ENCODE results near the gene KDM3A. TPM values are rescaled to one million over a fixed set of nuclear protein-coding genes. Genes with fewer than 3 reads are reported as not detected.

Gene KDM3A
- polyA plus RNA-seq, 1 experiment, result 33.0 TPM

DNA sequence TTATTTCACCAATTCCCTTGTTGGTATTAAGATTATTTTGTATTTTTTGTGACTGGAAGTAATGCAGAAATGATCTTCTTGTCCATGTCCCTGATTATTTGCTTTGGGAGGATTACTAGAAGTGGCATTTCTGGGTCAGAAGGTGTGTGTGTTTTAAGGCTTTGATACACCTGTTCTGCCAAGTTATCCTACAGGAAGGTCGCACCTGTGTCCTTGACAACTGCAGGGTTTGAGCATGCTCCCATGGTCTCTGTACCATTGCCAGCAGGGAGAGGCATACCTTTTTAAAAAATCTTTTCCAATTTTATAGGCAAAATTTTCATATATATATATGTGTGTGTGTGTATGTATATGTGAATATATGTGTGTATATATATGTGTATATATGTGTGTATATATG lies 29.7 kb downstream of the KDM3A start:
- Histone ChIP-seq H3K9me3 (ENCODE audit: control insufficient read depth, insufficient read depth, low read length) (no peaks in the 10 kb centered on the region), H3K27me3 (ENCODE audit: control insufficient read depth, insufficient read depth, low read length) (no peaks in the 10 kb centered on the region), H3K4me3 (ENCODE audit: low read depth, low read length) (no peak overlapping the region), H3K27ac (ENCODE audit: low read depth, low read length) (no peak overlapping the region)
- DNase-seq (ENCODE audit: low read depth, low spot score), result no peak
- ChIA-PET CTCF (no interaction called here), POLR2A (no interaction called here)
- TF ChIP-seq, protein P1, sequence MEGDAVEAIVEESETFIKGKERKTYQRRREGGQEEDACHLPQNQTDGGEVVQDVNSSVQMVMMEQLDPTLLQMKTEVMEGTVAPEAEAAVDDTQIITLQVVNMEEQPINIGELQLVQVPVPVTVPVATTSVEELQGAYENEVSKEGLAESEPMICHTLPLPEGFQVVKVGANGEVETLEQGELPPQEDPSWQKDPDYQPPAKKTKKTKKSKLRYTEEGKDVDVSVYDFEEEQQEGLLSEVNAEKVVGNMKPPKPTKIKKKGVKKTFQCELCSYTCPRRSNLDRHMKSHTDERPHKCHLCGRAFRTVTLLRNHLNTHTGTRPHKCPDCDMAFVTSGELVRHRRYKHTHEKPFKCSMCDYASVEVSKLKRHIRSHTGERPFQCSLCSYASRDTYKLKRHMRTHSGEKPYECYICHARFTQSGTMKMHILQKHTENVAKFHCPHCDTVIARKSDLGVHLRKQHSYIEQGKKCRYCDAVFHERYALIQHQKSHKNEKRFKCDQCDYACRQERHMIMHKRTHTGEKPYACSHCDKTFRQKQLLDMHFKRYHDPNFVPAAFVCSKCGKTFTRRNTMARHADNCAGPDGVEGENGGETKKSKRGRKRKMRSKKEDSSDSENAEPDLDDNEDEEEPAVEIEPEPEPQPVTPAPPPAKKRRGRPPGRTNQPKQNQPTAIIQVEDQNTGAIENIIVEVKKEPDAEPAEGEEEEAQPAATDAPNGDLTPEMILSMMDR (IDR thresholded peaks at IDR 0.05; ENCODE audit: low read depth, low read length), result no peak

DNA sequence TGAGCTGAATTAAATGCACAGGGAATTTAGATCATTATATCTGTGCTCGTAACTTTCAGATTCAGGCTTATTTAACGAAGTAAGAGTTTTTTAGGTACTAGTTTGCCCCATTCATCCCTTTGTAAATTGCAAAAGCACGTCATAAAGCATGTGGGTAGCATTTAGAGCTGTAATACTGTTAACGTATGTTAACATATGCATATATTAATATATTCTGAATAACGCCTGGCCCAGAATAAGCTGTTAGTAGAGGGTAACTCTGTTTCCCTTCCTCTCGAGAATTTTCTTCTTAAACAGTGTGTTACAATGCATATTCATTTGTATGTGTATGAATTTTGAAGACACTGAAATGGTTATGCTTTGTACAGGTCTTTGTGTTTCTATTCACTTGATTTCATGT lies 30.5 kb downstream of the KDM3A start:
- Histone ChIP-seq H3K4me3 (ENCODE audit: low read depth, low read length) (no peak overlapping the region), H3K9me3 (ENCODE audit: control insufficient read depth, insufficient read depth, low read length) (no peaks in the 10 kb centered on the region), H3K27ac (ENCODE audit: low read depth, low read length) (no peak overlapping the region), H3K27me3 (ENCODE audit: control insufficient read depth, insufficient read depth, low read length) (no peaks in the 10 kb centered on the region)
- no peak for DNase-seq (ENCODE audit: low read depth, low spot score)
- TF ChIP-seq, protein P1 (IDR thresholded peaks at IDR 0.05; ENCODE audit: low read depth, low read length), result no peak
- POLR2A ChIA-PET, result no interaction called here
- CTCF ChIA-PET, result no interaction called here

DNA sequence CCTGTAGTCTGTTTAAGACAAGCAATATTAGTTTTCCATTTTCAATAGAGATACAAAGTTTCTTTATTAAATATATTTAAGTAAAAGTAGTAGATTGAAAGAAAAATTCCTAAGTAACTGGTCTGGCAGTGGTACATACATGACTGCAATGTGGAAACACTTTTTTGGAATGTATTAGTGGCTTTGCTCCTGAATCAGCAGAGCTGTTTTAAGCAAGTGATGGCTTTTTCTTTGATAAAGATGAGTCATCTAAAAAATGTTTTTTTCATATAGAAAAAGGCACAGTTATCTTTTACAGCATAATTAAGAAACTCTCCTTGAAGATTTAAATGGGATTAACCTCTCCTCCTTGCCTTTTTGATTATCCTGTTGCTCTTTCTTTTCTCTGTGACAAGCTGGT lies 34.9 kb downstream of the KDM3A start:
- DNase-seq (ENCODE audit: low read depth, low spot score), result peak; percentile 21
- H3K4me3 ChIP-seq (ENCODE audit: low read depth, low read length), result no peak overlapping the region
- POLR2A ChIA-PET, result interaction anchor here (0.6 to 1.2 kb wide), 2 partner anchors 35 to 327 kb away, joined by 4 to 7 read pairs; partner anchors contain the start of gene KDM3A
- no peaks in the 10 kb centered on the region for H3K27me3 ChIP-seq (ENCODE audit: control insufficient read depth, insufficient read depth, low read length)
- H3K9me3 ChIP-seq (ENCODE audit: control insufficient read depth, insufficient read depth, low read length), result no peaks in the 10 kb centered on the region
- no peak overlapping the region for H3K27ac ChIP-seq (ENCODE audit: low read depth, low read length)
- CTCF ChIA-PET, result interaction anchor here (1.0 to 1.8 kb wide), 2 partner anchors 18 to 255 kb away, joined by 3 to 6 read pairs; no protein-coding TSS in a partner anchor
- TF ChIP-seq, protein P1 (IDR thresholded peaks at IDR 0.05; ENCODE audit: low read depth, low read length), result no peak

DNA sequence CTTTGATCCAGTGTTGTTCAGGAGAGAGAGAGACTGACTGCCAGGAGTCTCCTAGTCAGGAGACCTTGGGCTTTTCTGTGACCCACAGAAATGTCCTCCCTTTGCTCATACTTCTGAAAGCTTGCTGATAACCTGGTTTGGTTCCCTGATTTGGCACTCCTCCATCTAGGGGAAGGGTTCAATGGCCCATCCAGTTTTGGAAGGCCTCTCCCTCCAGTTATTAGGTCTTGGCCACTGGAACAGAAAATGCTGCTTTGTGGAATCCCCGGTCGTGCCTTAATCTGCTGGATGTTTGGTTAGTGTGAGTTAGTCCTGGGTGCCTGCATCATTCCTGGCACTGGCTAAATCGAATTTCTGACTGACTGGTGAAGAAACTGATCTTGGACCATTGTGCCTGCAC lies 35.7 kb downstream of the KDM3A start:
- ChIA-PET POLR2A (interaction anchor here (1.2 kb wide), 1 partner anchor 36 kb away, joined by 7 read pairs; the partner anchor contains the start of gene KDM3A), CTCF (interaction anchor here (1.0 to 1.8 kb wide), 2 partner anchors 19 to 256 kb away, joined by 3 to 6 read pairs; no protein-coding TSS in a partner anchor)
- Histone ChIP-seq H3K4me3 (ENCODE audit: low read depth, low read length) (no peak overlapping the region), H3K27ac (ENCODE audit: low read depth, low read length) (no peak overlapping the region), H3K9me3 (ENCODE audit: control insufficient read depth, insufficient read depth, low read length) (no peaks in the 10 kb centered on the region), H3K27me3 (ENCODE audit: control insufficient read depth, insufficient read depth, low read length) (no peaks in the 10 kb centered on the region)
- DNase-seq (ENCODE audit: low read depth, low spot score), result no peak
- TF ChIP-seq, protein P1 (IDR thresholded peaks at IDR 0.05; ENCODE audit: low read depth, low read length), result no peak

DNA sequence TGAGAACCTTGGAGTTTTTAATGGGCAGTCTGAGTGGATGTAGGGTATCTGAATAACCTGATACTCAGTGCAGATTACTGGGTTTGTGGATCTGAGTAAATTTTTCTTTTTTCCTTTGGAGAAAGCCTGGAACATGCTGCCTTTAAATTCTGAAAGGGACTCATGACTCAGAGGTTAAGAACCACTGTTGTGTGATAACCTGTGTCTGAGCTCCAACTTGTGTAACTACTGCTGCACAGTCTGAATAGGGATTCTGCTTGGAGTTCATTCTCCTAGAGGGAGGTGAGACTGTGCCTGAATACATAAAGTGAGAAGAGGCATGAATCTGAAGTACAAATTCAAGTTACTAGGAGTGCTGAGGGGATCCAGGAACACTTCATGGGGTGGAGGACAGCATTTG lies 36.2 kb downstream of the KDM3A start:
- H3K4me3 ChIP-seq (ENCODE audit: low read depth, low read length), result no peak overlapping the region
- no peak overlapping the region for H3K27ac ChIP-seq (ENCODE audit: low read depth, low read length)
- TF ChIP-seq, protein P1 (IDR thresholded peaks at IDR 0.05; ENCODE audit: low read depth, low read length), result no peak
- DNase-seq (ENCODE audit: low read depth, low spot score), result no peak
- H3K9me3 ChIP-seq (ENCODE audit: control insufficient read depth, insufficient read depth, low read length), result no peaks in the 10 kb centered on the region
- ChIA-PET POLR2A (no interaction called here), CTCF (no interaction called here)
- no peaks in the 10 kb centered on the region for H3K27me3 ChIP-seq (ENCODE audit: control insufficient read depth, insufficient read depth, low read length)

Measured in AG04450 (cell line).